Brain pericyte (primary cell): ENCODE data around the gene PCNX2.

Experiments used
- DNase-seq: peaks from one replicate; pipeline ENCODE4 v3.0.0-alpha.2; 2012; ENCODE audit warnings: low read depth, low spot score

Gene PCNX2

DNA sequence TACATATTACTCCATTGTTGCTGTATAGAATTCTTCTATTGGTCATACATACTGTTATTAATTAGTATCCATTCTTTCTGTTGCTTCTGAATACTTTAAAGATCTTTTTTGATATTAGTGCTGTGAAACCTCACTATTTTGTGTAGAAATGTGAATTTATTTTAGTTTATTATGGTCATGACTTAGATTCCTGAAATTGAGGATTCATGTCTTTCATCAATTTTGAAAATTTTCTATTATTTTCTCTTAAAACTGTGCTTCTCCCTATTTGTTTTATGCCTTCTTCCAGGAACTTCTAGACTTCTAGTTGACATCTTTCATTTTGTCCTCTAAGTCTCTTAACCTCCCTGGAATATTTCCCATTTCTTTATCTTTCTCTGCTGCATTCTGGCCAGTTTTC, 232.1 kb downstream of the PCNX2 start:
- DNase-seq, result no peak

DNA sequence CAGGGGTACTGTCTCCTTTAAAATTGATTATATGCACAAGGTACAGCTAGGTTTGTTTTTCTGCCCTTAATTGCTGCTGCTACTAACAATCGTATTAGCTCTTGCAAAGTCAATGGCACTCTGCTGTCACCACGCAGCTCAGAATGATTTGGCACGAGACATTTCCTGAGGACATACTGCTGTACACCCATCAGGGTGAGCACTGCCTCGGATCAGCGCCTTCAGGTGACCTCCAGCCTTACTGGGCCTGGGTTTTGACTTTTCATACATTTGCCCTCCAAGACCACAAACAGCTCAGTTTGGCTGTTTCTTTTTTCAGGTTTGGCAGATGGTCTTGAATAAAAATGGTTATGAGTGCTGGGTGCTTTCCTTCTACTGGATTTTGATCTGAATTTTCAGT, 234.3 kb downstream of the PCNX2 start:
- DNase-seq, result no peak

DNA sequence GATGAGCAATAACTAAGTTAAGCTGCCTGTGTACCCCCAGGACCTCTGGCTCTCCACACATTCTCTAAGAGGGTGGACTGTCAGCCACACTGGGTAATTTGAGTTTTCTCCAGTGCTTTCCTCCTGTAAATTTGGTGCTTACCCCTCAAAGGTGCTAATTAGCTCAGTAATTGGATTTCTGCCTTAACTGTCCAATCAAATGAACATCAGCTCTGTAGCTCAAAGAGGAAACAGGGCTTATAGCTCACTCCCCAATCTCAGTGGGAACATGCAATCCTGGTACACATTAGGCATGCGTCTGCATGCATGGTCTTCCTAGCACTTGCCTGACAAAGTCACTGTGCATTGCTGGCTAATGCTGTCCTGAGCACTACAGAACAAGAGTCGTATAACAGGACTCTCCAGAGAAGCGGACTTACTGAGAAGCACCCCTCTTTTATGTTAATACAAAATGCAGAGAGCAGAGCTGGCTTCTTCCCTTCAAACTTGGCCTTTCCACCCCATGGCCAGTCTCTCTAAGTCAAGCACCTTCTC, 235.0 kb downstream of the PCNX2 start:
- no peak for DNase-seq

DNA sequence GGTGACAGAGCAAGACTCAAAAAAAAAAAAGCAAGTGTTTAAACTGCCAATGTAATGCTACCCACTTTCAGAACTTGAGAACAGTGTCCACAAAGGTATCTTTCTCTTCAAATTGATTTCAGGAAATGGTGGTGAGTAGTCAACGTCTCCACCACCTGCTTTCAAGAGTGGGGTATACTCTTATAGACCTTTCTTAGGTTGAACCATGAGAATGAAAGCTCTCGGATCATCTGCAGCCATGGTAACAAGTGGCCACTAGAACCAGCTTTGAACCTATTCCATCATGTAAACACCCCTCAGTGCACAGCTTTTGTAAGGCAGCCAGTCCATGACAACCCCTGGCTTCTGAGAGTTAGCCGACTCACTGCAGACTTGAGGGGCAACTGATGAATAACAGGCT, 237.7 kb downstream of the PCNX2 start:
- DNase-seq, result no peak

DNA sequence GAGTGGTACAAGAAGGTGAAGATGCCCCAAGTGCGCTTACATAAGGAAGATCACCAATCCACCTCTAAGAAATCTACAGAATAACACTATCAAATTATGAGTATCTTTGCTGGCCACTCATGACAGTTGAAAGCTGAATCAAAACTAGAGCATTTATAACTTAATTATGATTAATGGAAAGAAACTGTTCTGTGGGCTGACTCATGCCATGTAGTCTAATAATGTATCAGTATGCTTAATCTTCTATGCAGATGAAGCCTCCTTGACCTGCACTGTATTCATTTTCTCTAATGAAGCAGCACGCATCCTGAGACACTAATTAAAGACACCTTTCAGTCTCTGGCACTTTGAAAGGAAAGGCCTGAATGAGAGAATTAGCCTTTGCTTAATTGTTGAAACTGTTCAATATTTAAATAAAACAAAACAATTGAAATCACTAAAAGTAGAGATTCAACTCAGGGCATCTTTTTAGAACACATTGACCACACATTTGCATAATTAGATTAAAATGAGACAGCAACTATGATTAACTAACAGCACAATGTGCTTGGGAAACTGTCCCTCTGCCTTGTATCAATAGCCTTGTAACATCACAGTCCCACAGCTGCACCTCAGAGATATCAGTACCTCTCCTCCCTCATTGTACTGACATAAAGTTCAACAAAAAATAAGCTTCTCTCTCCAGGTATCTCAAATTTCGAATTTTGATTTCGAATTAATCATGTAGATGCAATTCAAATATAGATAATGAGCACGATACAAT, 239.5 kb downstream of the PCNX2 start:
- no peak for DNase-seq

DNA sequence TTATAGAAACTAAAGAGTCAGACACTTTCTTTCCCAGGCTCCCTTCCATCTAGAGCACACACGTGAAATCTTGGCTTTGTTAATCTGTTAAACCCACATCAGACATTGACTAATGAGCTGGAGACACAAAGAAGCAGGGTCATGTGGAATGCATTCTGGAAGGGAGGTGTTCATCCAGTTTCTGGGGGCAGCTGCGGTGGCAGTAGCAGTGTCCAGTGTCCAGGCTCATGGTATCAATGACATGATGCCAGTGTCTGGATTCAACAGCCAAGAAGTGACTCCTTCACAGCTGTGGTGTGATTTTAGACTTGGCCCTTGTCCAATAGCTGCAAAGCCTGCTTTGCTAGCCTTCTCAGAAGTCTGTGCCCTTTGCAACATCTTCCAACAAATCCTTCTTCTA, 249.9 kb downstream of the PCNX2 start:
- no peak for DNase-seq

DNA sequence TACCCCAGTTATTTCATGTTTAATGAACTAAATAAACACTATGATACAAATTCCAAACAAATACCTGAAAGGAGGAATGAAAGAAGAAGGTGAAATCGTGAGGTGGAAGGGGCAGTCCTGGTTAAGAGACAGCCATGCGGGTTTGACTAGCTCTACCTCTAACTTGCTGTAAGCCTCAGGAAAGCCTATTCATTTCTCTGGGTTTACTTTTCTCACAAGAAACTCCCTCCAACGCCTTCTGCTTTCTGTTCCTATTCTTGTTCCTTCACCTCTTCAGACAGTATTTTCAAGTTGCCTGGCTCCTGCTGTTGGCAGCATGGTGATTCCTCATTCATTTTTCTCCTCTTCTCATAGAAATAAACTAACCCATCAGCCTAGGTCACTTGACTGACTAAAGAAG, 252.7 kb downstream of the PCNX2 start:
- DNase-seq, result no peak

DNA sequence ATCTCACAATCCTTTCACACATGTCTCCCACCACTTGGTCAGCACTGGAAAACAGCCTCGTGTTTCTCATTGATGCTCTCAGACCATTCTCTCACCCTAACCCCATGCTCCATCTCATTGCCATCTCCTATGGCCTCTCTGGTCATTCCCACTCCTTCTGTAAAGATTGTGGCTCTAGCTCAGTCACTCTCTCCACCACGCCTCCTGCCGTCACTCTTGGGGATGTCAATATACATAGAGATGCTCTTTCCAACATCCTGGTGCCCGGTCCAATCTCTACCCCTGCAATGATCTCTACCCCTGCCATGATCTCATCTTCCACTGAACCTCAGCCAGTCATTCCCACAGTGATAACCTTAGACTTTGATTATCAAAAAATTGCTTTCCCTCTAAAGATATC, 255.0 kb downstream of the PCNX2 start:
- DNase-seq, result no peak

DNA sequence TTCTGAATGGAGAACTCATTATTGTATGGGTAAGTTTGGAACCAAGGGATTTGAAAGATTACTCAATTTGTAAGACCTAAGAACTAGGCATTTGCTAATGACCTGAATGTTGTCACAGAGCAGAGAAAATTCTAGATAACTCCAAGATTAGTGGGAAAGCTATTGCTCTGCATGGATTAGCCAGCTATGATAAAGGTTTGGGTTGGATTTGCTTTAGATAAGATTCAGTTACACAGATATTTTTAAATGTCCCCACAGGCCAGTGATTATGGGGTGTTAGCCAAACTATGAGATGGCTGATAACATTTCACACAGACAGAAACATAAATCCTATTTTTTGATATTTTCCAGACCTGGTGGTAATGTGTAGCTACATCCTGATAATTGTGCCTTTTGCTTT, 256.9 kb downstream of the PCNX2 start:
- no peak for DNase-seq

DNA sequence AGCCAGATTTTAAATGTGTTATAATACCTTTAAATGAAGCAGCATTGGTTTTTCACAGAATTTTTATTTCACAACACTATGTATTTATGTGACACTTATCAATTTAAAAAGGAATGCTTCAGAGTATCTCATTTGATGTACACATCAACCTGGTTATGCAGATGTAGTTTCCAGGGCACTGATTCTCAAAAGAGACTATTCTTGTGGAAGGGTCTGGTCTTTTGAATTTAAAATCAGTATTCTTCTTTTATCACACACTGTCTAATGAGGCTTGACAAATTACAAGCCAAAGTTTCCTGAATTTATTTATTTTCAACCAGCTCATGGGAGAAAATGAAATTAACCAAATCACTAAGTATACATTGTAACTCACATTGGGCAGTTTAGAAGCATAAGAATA, 257.7 kb downstream of the PCNX2 start:
- no peak for DNase-seq

DNA sequence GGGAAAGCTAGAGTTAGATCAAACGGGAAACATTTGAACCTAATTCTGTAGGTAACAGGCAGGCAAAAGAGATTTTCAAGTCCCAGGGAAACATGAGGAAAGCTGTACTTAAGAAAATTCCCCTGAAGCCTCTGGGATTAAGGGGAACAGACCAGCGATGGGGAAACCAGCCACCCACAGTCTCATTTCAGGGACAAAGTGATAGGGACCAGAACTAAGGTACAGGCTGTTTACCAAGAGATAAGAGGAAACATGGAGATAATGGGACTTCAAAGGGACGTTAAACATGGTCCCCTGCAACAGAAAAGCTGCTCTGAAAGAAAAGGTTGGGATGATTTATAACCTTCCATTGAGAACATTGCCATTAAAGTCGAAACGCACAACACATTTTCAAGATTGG, 260.7 kb downstream of the PCNX2 start:
- no peak for DNase-seq

DNA sequence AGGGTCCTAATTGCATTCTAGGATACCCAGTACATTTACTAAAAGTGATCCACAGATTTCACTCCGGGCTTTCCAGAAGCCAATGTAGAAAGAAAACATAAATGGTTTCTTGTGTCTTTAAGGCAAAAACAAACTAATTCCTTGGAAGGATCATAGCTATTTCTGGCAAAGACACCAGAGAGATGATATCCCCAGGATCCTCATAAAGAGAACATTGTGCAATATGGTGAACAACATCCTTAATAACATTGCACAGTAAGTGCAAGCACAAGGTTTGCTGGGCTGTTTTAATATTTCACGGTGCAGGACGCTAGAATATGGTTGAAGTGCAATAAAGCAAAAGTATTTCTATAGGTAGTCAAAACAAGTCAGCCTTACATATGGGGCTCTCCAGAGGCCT, 262.2 kb downstream of the PCNX2 start:
- DNase-seq, result no peak

DNA sequence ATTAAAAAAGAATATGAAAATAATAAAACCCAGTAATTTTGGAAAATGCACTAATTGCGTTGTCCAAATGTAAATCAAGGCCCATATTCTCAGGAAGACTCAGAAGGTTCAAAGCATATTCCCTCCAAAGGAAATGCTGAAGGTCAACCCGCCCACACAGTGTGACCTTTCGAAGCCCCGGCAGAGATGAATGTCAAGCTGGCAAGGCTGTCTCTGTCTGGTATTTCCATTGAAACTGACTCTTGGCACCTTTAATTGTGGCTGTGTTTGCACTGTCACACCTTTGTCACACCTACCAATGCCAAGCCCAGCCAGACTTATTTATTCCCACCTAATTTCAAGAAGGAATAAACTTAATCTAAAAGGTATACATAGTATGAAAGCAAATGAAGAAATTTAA, 262.6 kb downstream of the PCNX2 start:
- DNase-seq, result no peak

DNA sequence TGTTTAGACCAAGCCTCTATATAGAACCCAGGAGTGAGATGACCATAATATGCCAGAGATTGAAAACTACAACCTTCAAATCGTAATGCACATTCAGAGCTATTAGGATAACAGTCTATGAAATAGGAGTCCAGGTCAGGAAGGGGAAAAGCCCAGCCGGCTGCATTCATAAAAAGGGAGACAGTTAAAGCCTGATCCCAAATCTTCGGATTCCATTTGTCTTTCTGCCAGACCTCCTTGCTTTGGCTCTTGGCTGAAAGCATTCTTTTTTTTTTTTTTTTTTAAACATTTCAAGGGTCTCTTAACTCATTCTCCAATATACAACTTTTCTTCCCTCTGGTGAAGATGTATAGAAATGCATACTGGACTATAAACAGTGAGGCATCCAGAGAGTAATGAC, 264.0 kb downstream of the PCNX2 start:
- DNase-seq, result no peak

DNA sequence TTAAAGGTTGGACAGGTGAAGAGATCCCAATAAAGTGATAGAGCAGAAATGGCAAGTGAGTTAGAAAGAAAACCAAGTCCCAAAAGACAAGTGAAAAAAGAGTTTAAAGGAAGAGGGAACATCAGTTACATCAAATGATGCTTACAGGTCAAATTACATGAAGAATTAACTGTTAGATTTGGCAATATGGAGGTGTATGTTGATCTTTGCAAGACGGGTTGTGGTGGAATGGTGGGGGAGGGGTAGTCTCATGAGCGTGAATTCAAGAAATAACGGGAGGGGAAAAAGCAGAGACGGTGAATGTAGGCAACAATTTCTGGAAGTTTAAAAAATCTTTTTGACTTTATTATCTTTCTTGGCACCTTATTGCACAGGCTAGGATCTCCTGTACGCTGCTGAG, 268.5 kb downstream of the PCNX2 start:
- no peak for DNase-seq

DNA sequence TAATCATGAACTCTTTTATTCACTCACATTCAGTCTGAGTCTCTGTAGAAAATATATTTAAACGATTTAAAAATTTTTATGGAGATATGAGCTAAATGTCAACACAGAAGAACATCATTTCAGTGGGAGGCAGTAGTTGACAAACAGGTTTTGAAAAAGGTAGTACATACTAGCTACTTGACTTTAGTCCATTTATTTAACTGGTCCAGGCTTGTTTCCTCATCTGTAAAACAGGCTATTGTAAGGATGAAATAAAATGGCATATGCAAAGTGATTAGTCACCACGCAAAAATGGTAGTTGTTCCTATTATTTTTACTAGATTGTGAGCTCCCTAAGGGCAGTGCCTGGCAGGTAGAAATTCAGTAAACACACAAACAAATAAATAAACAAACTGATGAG, 270.0 kb downstream of the PCNX2 start:
- DNase-seq, result no peak

DNA sequence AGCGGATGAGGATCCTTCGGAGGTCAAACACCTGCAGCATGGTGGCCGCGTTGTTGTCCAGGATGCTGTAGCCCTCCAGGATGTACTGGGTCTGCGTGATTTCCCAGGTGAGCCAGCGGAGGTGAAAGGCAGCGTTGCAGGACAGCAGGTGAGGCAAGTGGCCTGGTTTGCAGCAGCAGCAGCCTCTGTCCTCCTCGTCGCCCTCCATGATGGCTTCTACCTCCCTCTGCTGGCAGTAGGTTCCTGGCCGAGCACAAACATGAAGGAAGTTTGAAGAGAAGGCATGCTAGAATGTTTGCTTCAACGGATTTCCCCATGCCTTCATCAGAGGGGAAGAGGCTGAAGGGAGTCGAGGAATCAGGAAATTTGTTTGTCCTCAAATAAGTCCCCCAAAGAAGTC, 270.4 kb downstream of the PCNX2 start:
- no peak for DNase-seq

DNA sequence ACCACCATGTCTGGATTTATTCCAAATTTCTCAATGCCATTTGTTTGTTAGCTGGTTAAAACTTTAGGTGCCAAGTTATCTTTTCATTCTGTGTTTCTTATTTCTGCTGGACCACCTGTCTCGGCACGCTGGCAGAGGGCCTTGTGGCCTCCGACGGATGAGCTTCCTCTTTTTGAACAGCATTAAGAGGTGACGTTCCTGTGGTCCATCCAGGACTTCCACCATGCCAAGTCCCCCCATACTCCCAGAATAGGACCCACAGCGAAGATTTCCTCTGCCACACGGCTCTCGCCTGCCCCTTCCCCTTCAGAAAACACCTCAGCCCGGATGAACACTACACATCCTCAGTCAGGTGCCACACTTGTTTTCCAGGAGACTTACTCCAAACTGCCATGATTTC, 271.3 kb downstream of the PCNX2 start:
- DNase-seq, result no peak

DNA sequence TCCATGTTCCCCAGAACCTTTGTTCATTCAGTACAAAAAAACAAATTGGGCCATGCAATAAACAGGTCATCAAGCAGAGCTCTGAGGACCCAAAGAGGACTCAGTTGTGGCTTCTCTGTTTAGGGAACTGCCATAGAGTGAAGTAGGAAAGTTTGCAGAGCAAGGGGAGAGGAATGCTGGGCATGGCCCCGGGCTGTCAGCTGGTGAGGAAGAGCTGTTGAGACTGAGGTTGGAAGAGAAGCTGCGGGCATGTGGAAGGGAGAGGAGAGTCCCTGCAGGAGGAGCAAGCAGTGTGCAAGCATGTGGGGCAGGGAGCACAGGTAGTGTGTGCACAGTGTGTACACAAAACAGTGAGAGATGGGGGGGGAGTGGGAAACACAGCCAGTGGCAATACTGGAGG, 273.3 kb downstream of the PCNX2 start:
- DNase-seq, result no peak

DNA sequence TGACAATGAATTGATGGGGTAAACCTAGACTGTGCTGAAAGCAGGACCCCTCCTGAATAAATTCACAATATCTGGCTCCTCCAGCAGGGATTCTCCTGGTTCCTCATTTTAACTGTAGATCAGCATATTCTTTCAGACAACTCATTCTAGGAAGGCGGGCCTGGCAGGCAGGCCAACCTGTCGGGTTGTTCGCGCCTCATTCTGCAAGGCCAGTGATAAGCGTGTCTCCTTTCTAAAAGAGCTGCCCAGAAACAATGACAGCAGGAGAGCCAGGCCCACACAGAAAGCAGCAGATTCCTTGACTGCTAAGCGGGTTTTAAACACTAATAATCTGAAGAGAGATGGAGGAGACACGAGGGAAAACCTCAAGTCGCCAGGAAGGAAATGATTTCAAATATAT, 275.1 kb downstream of the PCNX2 start:
- no peak for DNase-seq

DNA sequence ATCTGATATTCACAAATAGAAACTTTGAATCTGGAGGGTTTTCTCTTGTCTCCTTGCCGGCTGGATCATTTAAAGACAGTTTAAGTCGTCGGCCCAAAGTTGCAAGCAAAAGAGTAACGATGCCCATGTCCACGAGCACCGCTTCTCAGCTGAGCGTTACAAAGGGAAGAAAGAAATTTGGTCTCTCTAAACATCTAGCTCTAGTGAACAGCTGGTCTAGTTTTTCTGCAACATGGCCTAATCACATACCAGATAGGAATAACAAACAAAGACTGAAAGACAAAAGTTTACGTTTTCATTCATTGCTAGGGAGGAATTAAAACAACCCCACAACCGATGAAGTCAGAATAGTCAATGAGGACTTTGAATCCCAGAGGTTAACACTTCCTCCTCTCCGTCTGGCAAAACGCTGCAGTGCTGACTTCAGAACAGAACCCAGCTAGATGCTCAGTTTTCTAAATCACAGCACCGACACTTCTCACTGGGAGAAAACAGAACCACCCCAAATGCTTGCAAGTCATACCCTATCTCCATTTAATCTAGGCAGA, 275.7 kb downstream of the PCNX2 start:
- DNase-seq, result no peak

DNA sequence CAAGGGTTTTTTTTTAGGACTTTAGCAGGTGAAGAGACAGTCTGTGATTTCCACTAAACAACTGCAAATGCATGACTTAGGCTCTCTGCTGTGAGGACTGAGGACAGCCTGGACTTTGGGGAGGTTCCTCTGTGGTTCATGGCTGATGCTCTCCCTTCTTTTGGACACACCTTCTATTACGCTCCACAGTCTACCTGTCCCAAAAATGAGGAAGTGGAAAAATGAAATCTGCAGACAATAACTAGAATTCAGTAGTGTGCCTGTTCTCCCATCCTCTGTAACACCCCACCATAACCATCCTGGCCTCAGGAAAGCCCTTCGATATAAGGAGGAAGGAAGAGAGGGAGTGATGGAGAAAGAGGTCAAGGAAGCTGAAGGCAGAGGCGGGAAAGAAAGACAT, 276.4 kb downstream of the PCNX2 start:
- DNase-seq, result no peak

DNA sequence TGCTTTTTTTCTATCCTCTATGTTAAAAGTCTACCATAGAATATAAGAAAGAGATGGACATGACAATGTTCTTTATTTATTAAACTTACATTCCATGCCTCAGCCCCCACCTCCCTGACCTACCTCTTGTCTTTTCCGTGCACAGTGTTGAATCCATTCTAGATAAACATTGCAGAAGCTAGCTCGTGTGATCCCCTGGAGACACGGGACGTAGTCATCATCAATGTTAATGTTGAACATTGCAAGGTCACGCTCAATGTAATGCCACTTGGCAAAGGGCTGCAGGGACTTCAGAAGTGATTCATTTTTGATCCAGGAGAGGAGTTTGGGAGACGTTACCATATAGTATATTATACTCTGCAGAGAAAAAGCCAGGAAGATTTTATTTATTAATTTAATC, 278.7 kb downstream of the PCNX2 start:
- no peak for DNase-seq

DNA sequence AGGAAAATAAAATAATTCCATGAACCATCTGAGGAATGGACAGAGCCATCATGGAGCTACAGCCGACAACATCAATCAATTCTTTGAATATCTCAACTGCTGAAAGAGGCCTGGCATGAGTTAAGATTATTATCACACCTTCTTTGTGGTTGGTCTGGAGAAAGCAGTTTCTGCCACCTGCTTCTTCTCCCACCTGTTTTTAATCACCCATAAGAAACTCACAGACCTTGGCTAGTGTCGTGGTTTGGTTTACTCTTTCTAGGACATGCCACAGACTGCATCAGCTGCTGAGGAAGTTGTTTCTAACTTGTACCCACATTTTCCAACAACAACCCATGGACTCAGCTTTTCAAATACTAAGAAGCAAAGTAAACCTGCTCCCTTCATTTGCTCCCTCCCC, 279.6 kb downstream of the PCNX2 start:
- DNase-seq, result no peak
